Activated naive CD4-positive, alpha-beta T cell treated with anti-CD3 and anti-CD28 coated beads, Interleukin-2, amount 50 U/mL, for 16 hours (primary cell): ENCODE results near the gene CHN2.
A peak's percentile ranks its signal among the peaks of the same experiment; 100 is the strongest.

Experiments used
- DNase-seq: peaks from one replicate; pipeline ENCODE4 v3.0.0-alpha.2; 2020

Gene CHN2

GRCh38 chr7:29370531-29371314, 176.1 kb downstream of the CHN2 start:
- DNase-seq = no peak

- DNase-seq = no peak
Measured at GRCh38 chr7:29371472-29371871, 176.9 kb downstream of the CHN2 start.

GRCh38 chr7:29372351-29373090, 177.9 kb downstream of the CHN2 start:
- DNase-seq = no peak

GRCh38 chr7:29375641-29376562, 181.3 kb downstream of the CHN2 start:
- no peak for DNase-seq

GRCh38 chr7:29377718-29378117, 183.1 kb downstream of the CHN2 start:
- no peak for DNase-seq

- no peak for DNase-seq
Measured at GRCh38 chr7:29379551-29379950, 185.0 kb downstream of the CHN2 start.

GRCh38 chr7:29381206-29382094, 186.9 kb downstream of the CHN2 start:
- no peak for DNase-seq

- DNase-seq = no peak
Measured at GRCh38 chr7:29384277-29384676, 189.7 kb downstream of the CHN2 start.

GRCh38 chr7:29385214-29385814, 190.7 kb downstream of the CHN2 start:
- DNase-seq = no peak

GRCh38 chr7:29386196-29386765, 191.7 kb downstream of the CHN2 start:
- no peak for DNase-seq

- no peak for DNase-seq
Measured at GRCh38 chr7:29391262-29391661, 196.7 kb downstream of the CHN2 start.

- DNase-seq = no peak
Measured at GRCh38 chr7:29394321-29394720, 199.7 kb downstream of the CHN2 start.

GRCh38 chr7:29396563-29396962, 202.0 kb downstream of the CHN2 start:
- no peak for DNase-seq

GRCh38 chr7:29397398-29397797, 202.8 kb downstream of the CHN2 start:
- no peak for DNase-seq

- no peak for DNase-seq
Measured at GRCh38 chr7:29398011-29398410, 203.4 kb downstream of the CHN2 start.

GRCh38 chr7:29400437-29400836, 205.9 kb downstream of the CHN2 start:
- DNase-seq = no peak

GRCh38 chr7:29401769-29402168, 207.2 kb downstream of the CHN2 start:
- DNase-seq = no peak

- no peak for DNase-seq
Measured at GRCh38 chr7:29405891-29406290, 211.3 kb downstream of the CHN2 start.

GRCh38 chr7:29406366-29406765, 211.8 kb downstream of the CHN2 start:
- DNase-seq = no peak

- peak; percentile 24 for DNase-seq
Measured at GRCh38 chr7:29408841-29409243, 214.3 kb downstream of the CHN2 start.

GRCh38 chr7:29410996-29411395, 216.4 kb downstream of the CHN2 start:
- no peak for DNase-seq
